NCI-H2171 treated with DMSO at 0.1 percent for 48 hours (cell line): ENCODE data around the gene TRANK1.

Experiments
- DNase-seq: peaks from one replicate; lab custom pipeline; 2025; lab: John Stamatoyannopoulos, UW

TRANK1 gene

DNA sequence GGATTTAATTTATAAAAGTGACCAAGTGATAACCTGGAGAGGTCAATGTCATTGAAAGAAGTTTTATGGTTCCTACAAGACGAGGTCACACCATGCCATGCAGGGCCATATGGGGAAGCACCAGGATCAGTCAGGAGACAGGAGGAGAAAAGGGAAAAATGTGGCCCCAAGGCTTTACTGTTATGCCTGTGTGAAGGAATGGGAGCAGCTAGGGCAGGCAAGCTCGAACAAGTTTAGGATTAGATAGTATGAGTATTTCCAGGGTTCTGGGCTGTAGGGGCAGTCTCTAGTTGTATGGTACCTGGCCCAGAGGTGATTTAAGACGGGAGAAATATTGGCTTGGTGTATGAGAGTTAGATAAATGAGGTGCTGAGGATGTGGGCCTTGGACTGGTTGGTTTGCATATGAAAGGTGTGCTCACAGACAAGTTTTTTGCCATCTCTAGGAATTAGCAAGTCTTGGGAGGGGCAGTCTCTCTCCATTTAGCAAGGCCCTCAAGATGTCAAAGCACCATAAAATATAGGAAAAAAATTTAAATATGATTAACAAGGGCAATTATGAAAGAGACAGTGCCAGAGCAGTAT, 144.2 kb downstream of the TRANK1 start:
- DNase-seq = no peak

- no peak for DNase-seq
Observed at GRCh38 chr3:36796881-36797280, 148.0 kb downstream of the TRANK1 start.

GRCh38 chr3:36796161-36796560, 148.7 kb downstream of the TRANK1 start:
- no peak for DNase-seq

DNA sequence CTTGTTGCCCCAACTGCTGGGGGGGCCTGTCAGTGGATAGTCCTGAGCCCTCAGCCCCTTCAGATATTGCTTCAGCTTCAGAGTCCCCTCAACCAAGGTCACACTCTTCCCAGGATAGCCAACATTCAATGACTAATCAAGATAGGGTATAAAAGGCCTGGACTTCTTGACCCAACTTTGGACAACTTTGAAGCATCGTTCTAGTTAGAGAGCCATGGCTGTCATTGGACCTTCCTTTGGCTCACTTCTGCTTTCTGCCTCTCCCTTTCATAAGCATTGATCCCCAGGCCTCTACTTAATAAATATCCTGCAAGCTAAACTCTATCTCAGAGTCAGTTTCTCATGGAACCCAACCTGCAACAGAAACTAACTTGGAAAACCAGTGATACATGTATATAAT, 149.2 kb downstream of the TRANK1 start:
- DNase-seq = no peak

GRCh38 chr3:36792342-36792741, 152.5 kb downstream of the TRANK1 start:
- no peak for DNase-seq

DNA sequence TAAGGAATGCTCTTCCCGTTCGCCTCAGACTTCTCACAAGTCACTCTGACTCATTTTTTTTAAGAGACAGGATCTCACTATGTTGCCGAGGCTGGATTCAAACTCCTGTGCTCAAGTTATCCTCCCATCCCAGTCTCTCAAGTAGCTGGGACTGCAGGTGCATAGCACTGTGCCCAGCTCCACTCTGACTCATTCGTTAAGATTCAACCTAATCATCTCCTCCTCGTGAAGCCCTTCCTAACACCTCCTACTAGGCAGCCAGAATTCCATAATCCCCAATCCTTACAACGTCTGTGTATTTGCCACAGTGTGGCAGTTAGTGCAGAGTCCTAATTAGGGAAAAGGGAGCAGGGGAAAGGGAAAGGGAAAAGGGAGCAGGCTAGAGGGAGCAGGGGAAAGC, 154.1 kb downstream of the TRANK1 start:
- DNase-seq = no peak

GRCh38 chr3:36786921-36787890, 157.6 kb downstream of the TRANK1 start:
- no peak for DNase-seq

- DNase-seq = no peak
Observed at GRCh38 chr3:36784138-36784635, 160.7 kb downstream of the TRANK1 start.

- no peak for DNase-seq
Observed at GRCh38 chr3:36777424-36778218, 167.2 kb downstream of the TRANK1 start.
